HG03460 (cell line): Measurements from ENCODE around the gene EPB41L1.
"Not testable (repeated sequence)": the region's sequence is repeated elsewhere in the genome, so short reads cannot be mapped to it uniquely, and the experiment has no call there.

Source experiments
- ATAC-seq: cut with Tn5 transposase; IDR thresholded peaks from one replicate; pipeline ENCODE4 v1.9.1; 2021; ENCODE audit not compliant: unreplicated experiment

Gene EPB41L1

DNA sequence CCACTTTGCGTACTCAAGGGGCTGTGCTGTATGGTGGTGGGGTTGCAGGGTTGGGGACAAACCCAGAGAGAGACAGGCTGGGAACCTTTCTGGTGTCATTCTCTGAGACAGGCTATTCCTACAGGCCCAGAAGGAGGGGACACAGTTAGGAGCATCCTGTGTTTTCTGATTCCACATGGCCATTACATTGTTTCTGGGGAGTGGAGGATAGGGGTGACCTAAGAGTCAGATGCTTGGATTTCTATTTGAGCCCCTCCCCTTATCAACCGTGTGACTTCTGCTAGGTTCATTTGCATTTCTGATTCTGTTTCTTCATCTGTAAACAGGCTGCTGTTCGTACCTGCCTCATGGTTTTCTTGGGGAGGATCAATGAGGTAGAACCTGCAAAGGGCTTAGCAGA, 29.4 kb upstream of the EPB41L1 start:
- no peak for ATAC-seq

DNA sequence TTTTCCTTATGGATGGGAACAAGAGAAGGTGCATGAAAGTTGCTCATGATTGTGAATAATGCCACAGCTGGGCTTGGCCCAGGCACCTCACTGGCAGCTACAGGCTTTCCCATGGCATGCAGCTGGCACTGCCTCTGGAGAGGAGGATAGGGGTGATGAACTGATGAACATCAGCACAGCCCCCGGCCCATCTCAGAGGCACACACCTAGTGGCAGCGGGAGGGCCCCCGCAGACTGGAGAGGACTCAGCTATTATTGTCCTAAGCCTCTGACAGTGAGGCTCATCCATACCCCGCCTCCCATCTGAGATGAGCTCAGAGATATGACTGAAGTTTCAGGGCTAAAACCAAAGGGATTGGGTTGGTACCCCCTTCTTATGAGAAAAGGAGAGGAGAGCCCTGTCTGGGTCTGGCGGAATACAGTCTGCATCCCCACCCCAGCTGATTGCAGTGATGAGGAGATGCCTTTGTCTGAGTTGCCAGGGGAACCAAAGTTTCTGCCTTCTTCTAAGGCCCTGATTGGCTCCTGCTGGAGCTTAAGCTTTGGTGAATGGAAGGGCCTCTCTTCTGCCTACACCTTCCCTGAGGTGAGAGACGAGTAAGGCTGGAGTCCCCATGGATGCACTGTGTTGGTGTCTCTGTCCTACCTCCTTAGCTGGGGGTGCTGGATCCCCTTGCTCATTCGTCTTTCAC, 27.6 kb upstream of the EPB41L1 start:
- ATAC-seq = no peak

DNA sequence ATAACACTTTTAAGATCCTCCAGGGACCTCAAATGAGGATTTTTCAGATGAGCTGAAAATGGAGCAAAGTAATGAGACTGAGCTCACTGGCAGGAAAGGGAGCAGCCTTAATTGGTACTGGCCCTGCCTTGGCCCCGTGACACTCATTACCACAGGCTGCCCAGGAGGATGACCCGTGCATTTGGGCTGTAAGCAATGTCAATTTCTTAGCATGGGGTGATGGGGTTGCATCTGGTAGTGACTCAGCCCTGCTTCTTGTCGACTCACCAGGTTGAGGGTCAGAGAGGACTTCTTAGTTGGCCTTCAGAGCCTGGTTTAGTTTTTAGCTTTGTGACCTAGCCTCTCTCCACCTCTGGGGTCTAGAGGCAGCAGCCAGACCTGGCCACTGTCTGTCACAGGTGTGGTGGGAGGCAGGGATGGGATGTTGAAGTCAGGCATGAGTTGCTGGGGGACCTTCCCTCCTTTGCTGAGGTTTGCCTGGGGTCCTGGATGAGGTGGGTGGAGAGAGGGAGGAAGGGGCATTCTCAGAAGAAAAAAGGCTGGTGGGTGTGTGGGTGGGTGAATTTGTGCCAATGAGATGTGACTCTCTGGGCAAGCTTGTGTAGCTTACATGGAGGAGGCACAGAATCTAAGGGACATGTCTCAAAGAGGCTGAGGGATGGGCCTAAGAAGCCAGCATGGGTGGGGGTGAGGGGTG, 25.9 kb upstream of the EPB41L1 start:
- ATAC-seq = no peak

- ATAC-seq = no peak
Measured at GRCh38 chr20:36129160-36129543, 25.4 kb upstream of the EPB41L1 start.

GRCh38 chr20:36130390-36130789, 24.1 kb upstream of the EPB41L1 start:
- ATAC-seq = no peak

GRCh38 chr20:36132802-36133211, 21.7 kb upstream of the EPB41L1 start:
- ATAC-seq = no peak

- ATAC-seq = no peak
Measured at GRCh38 chr20:36133821-36134220, 20.7 kb upstream of the EPB41L1 start.

DNA sequence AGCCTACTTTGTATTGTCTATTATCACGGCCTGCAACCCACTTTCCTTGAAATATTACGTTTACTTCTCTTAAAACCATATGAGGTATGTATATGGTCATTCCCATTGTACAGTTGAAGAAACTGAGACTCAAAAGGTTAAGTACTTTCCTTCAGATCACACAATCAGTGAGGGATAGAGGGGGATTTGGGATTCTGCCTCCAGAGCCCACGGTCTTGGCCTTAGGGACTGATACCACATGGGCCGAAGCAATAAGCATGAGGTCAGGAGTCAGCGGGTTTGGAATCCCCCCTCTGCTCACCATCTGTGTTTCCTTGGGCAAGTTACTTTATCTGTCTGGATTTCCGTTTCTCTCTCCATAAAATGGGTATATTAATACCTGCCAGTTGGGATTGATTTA, 19.4 kb upstream of the EPB41L1 start:
- no peak for ATAC-seq

DNA sequence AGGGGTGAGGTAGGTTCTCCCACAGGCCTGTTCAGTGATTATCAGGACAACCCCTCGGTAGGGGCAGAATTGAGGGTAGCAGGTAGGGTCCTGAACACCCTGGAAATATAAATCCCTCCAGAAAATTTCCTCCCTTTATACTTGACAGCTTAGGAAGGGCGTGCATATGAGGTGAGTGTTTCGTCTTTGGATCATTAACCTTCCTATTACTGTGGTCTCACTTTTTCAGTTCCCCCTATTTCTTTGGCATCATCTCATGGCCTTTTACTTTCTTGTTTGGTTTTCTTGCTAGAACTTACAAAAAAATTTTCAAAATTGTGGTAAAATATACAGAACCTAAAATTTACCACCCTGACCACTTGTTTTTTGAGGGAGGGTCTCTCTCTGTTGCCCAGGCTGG, 18.7 kb upstream of the EPB41L1 start:
- ATAC-seq = no peak

- not testable (repeated sequence) for ATAC-seq
Measured at GRCh38 chr20:36137313-36137712, 17.2 kb upstream of the EPB41L1 start.

DNA sequence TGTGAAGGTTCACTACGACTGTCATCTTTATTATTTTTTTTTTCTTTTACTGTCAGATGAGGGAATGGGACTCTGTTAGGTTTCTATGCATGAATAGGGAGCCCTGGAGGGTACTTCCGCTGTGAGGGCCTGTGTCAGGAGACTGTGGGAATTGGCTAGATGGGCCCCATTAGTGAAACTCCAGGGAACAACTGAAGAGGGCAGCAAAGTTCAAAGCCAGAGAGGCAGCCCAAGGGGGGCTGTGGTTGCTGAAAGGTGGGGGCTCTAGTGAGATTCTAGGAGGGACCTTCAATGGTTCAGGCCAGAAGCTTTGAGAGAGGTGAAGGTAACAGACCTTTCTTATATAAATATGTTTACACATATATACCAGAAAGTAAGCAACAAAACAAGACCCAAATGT, 13.2 kb upstream of the EPB41L1 start:
- ATAC-seq = no peak

GRCh38 chr20:36144336-36144735, 10.2 kb upstream of the EPB41L1 start:
- ATAC-seq = no peak

- ATAC-seq = no peak
Measured at GRCh38 chr20:36145877-36146707, 8.4 kb upstream of the EPB41L1 start.

GRCh38 chr20:36147690-36148089, 6.8 kb upstream of the EPB41L1 start:
- ATAC-seq = no peak

- ATAC-seq = no peak
Measured at GRCh38 chr20:36148439-36148838, 6.1 kb upstream of the EPB41L1 start.

DNA sequence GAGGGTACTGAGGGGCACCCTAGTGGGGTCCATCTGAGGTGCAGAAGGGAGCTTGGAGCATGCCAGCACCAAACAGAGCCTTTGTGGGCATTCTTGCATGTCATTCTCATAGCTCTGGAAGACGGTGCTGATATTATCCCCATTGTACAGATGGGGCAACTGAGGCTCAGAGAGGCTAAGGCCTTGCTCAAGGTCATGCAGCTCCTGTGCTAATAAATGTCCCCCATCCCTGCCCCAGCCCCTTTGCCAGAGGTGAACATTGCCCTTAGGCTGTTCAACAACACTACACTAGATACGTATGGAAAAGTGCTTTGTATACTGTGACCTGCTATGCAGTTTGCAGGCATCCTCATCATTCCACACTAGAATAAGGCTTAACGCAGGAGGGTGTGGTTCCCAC, 5.5 kb upstream of the EPB41L1 start:
- ATAC-seq = no peak

- no peak for ATAC-seq
Measured at GRCh38 chr20:36149469-36149868, 5.1 kb upstream of the EPB41L1 start.

DNA sequence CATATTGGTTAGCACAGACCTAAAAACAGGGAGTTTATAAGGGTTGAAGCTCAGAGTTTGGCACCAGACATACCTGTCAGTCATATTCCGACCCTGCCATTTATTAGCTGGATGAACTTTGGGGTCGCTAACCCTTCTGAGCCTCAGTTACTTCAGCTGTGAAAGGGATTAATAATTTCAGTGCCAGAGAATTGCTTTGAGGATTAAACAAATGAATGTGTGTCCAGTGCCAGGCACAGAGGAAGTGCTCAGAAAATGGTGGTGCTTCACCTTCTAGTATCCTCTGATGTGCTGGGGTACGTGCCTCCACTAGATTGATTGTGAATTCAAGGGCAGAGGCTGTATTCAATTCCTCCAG, 4.1 kb upstream of the EPB41L1 start:
- ATAC-seq = no peak

GRCh38 chr20:36150847-36151539, 3.5 kb upstream of the EPB41L1 start:
- no peak for ATAC-seq

GRCh38 chr20:36152261-36152660, 2.3 kb upstream of the EPB41L1 start:
- no peak for ATAC-seq

GRCh38 chr20:36153204-36153603, 1.3 kb upstream of the EPB41L1 start:
- no peak for ATAC-seq
